Immature natural killer cell (primary cell): ENCODE measurements around the gene FBXO39. TPM values are rescaled to one million over a fixed set of nuclear protein-coding genes. Genes with fewer than 3 reads are reported as not detected.
"Not testable (repeated sequence)": the region's sequence is repeated elsewhere in the genome, so short reads cannot be mapped to it uniquely, and the experiment has no call there.

ENCODE experiments used
- DNase-seq, 3 donors: peaks; one replicate each; pipeline ENCODE4 v3.0.0; 2022; ENCODE audit warnings: mixed read lengths in 1 of 3
- H3K27ac Mint-ChIP-seq, 6 donors: one replicate each; pipeline ENCODE4 v1.8.0; 2020; ENCODE audit warnings: mixed read lengths in 6 of 6, mild to moderate bottlenecking in 5 of 6, inconsistent platforms in 4 of 6, moderate library complexity in 3 of 6
- H3K27me3 Mint-ChIP-seq, 3 donors: one replicate each; pipeline ENCODE4 v1.8.0; 2020 to 2021; ENCODE audit warnings: low read depth in 3 of 3, mild to moderate bottlenecking in 3 of 3, mixed read lengths in 3 of 3, moderate library complexity in 3 of 3, inconsistent platforms in 1 of 3
- H3K36me3 Mint-ChIP-seq, 3 donors: one replicate each; pipeline ENCODE4 v1.8.0; 2020; ENCODE audit warnings: mixed read lengths in 3 of 3, inconsistent platforms in 2 of 3, mild to moderate bottlenecking in 2 of 3
- H3K4me1 Mint-ChIP-seq, 2 donors: one replicate each; pipeline ENCODE4 v1.8.0; 2020; ENCODE audit warnings: inconsistent platforms in 2 of 2, mild to moderate bottlenecking in 2 of 2, mixed read lengths in 2 of 2, moderate library complexity in 1 of 2
- H3K4me3 Mint-ChIP-seq, 5 donors: one replicate each; pipeline ENCODE4 v1.8.0; 2020; ENCODE audit warnings: mild to moderate bottlenecking in 5 of 5, mixed read lengths in 5 of 5, inconsistent platforms in 3 of 5, moderate library complexity in 3 of 5
- H3K9me3 Mint-ChIP-seq, 6 donors: one replicate each; pipeline ENCODE4 v1.8.0; 2020; ENCODE audit warnings: mild to moderate bottlenecking in 6 of 6, mixed read lengths in 6 of 6, inconsistent platforms in 4 of 6, moderate library complexity in 3 of 6
- polyA plus RNA-seq, 3 donors: library from polyadenylated mRNA; unstranded; fragments of 300-500 nt; fragmentation: Illumina TruSeq; gene quantifications; one replicate each; pipeline ENCODE4 v1.2.3, GENCODE V29; 2021

FBXO39 gene
- polyA plus RNA-seq, 3 donors from 2014 or later = not detected

GRCh38 chr17:6768447-6768846, 7.6 kb upstream of the FBXO39 start:
- no peak overlapping the region for H3K27ac Mint-ChIP-seq
- H3K27me3 Mint-ChIP-seq = peaks cover 0 to 2% (median 2%) of the 10 kb centered on the region in 3 donors
- H3K9me3 Mint-ChIP-seq = peaks cover 8 to 48% (median 30%) of the 10 kb centered on the region in 6 donors
- no peak overlapping the region for H3K4me3 Mint-ChIP-seq
- DNase-seq = no peak
- peaks cover 95 to 98% (median 96%) of the 10 kb centered on the region in 3 donors for H3K36me3 Mint-ChIP-seq
- peaks cover 0 to 5% of the 10 kb centered on the region in 2 donors for H3K4me1 Mint-ChIP-seq

GRCh38 chr17:6772016-6772415, 4.0 kb upstream of the FBXO39 start:
- Mint-ChIP-seq H3K27ac (no peak overlapping the region), H3K36me3 (peaks cover 79 to 84% (median 80%) of the 10 kb centered on the region in 3 donors), H3K27me3 (peaks cover 2 to 6% (median 4%) of the 10 kb centered on the region in 3 donors), H3K9me3 (peaks cover 21 to 63% (median 51%) of the 10 kb centered on the region in 6 donors), H3K4me1 (peaks cover 3 to 15% of the 10 kb centered on the region in 2 donors), H3K4me3 (no peak overlapping the region)
- no peak for DNase-seq

- DNase-seq, H3K27ac Mint-ChIP-seq, H3K4me3 Mint-ChIP-seq, H3K27me3 Mint-ChIP-seq: not testable (repeated sequence)
- peaks cover 3 to 15% of the 10 kb centered on the region in 2 donors for H3K4me1 Mint-ChIP-seq
- H3K36me3 Mint-ChIP-seq = peaks cover 50 to 55% (median 52%) of the 10 kb centered on the region in 3 donors
- peaks cover 15 to 40% (median 35%) of the 10 kb centered on the region in 6 donors for H3K9me3 Mint-ChIP-seq
Measured at GRCh38 chr17:6774906-6775305, 1.1 kb upstream of the FBXO39 start.

- DNase-seq = no peak
- peaks cover 12 to 15% (median 15%) of the 10 kb centered on the region in 3 donors for H3K27me3 Mint-ChIP-seq
- H3K36me3 Mint-ChIP-seq = peaks cover 7 to 17% (median 15%) of the 10 kb centered on the region in 3 donors
- peaks cover 6 to 41% (median 27%) of the 10 kb centered on the region in 6 donors for H3K9me3 Mint-ChIP-seq
- no peak overlapping the region for H3K27ac Mint-ChIP-seq
- H3K4me3 Mint-ChIP-seq = no peak overlapping the region
- H3K4me1 Mint-ChIP-seq = peaks cover 3 to 15% of the 10 kb centered on the region in 2 donors
Measured at GRCh38 chr17:6779411-6779810, 3.4 kb downstream of the FBXO39 start.

- H3K27me3 Mint-ChIP-seq = peaks cover 11 to 16% (median 16%) of the 10 kb centered on the region in 3 donors
Measured at GRCh38 chr17:6780001-6780400, 4.0 kb downstream of the FBXO39 start.

GRCh38 chr17:6780886-6781285, 4.9 kb downstream of the FBXO39 start:
- Mint-ChIP-seq H3K4me3 (no peak overlapping the region), H3K27me3 (peaks cover 8 to 23% (median 16%) of the 10 kb centered on the region in 3 donors), H3K36me3 (peaks cover 0 to 12% (median 10%) of the 10 kb centered on the region in 3 donors), H3K4me1 (peaks cover 3 to 7% of the 10 kb centered on the region in 2 donors), H3K27ac (no peak overlapping the region), H3K9me3 (peaks cover 2 to 44% (median 25%) of the 10 kb centered on the region in 6 donors)
- no peak for DNase-seq

More at GRCh38 chr17:6780001-6780400, 4.0 kb downstream of the FBXO39 start:
- peaks cover 2 to 40% (median 24%) of the 10 kb centered on the region in 6 donors for H3K9me3 Mint-ChIP-seq
- no peak for DNase-seq
- H3K27ac Mint-ChIP-seq = no peak overlapping the region
- H3K36me3 Mint-ChIP-seq = peaks cover 2 to 12% (median 12%) of the 10 kb centered on the region in 3 donors
- no peak overlapping the region for H3K4me3 Mint-ChIP-seq
- peaks cover 3 to 15% of the 10 kb centered on the region in 2 donors for H3K4me1 Mint-ChIP-seq

GRCh38 chr17:6782244-6782643, 6.2 kb downstream of the FBXO39 start:
- H3K36me3 Mint-ChIP-seq = peaks cover 0 to 12% (median 6%) of the 10 kb centered on the region in 3 donors
- no peak overlapping the region for H3K4me3 Mint-ChIP-seq
- H3K27me3 Mint-ChIP-seq = peaks cover 11 to 34% (median 19%) of the 10 kb centered on the region in 3 donors
- no peaks in the 10 kb centered on the region for H3K4me1 Mint-ChIP-seq
- H3K27ac Mint-ChIP-seq = no peak overlapping the region
- DNase-seq = no peak
- peaks cover 2 to 48% (median 26%) of the 10 kb centered on the region in 6 donors for H3K9me3 Mint-ChIP-seq

- Mint-ChIP-seq H3K4me1 (no peaks in the 10 kb centered on the region), H3K36me3 (peaks cover 0 to 12% (median 5%) of the 10 kb centered on the region in 3 donors), H3K27ac (no peak overlapping the region), H3K27me3 (peaks cover 19 to 45% (median 23%) of the 10 kb centered on the region in 3 donors), H3K4me3 (no peak overlapping the region), H3K9me3 (peaks cover 2 to 47% (median 23%) of the 10 kb centered on the region in 6 donors)
- no peak for DNase-seq
Measured at GRCh38 chr17:6786618-6787017, 10.6 kb downstream of the FBXO39 start.

GRCh38 chr17:6787081-6787693, 11.2 kb downstream of the FBXO39 start:
- Mint-ChIP-seq H3K27ac (no peak overlapping the region), H3K4me1 (no peaks in the 10 kb centered on the region), H3K36me3 (peaks cover 0 to 12% (median 4%) of the 10 kb centered on the region in 3 donors), H3K4me3 (no peak overlapping the region), H3K9me3 (peaks cover 2 to 41% (median 21%) of the 10 kb centered on the region in 6 donors), H3K27me3 (peaks cover 18 to 46% (median 23%) of the 10 kb centered on the region in 3 donors)
- DNase-seq = no peak

GRCh38 chr17:6789146-6789545, 13.1 kb downstream of the FBXO39 start:
- Mint-ChIP-seq H3K27ac (no peak overlapping the region), H3K36me3 (peaks cover 0 to 3% (median 0%) of the 10 kb centered on the region in 3 donors), H3K4me3 (no peak overlapping the region), H3K4me1 (no peaks in the 10 kb centered on the region), H3K27me3 (peaks cover 16 to 39% (median 19%) of the 10 kb centered on the region in 3 donors), H3K9me3 (peaks cover 0 to 24% (median 10%) of the 10 kb centered on the region in 6 donors)
- no peak for DNase-seq

GRCh38 chr17:6793748-6794493, 17.9 kb downstream of the FBXO39 start:
- H3K4me3 Mint-ChIP-seq = no peak overlapping the region
- peaks cover 0 to 4% (median 0%) of the 10 kb centered on the region in 6 donors for H3K9me3 Mint-ChIP-seq
- H3K36me3 Mint-ChIP-seq = no peaks in the 10 kb centered on the region
- peaks cover 10 to 15% (median 11%) of the 10 kb centered on the region in 3 donors for H3K27me3 Mint-ChIP-seq
- H3K27ac Mint-ChIP-seq = no peak overlapping the region
- H3K4me1 Mint-ChIP-seq = no peaks in the 10 kb centered on the region
- DNase-seq = no peak

GRCh38 chr17:6796017-6796886, 20.2 kb downstream of the FBXO39 start:
- DNase-seq = no peak
- Mint-ChIP-seq H3K27me3 (peaks cover 3 to 13% (median 9%) of the 10 kb centered on the region in 3 donors), H3K4me3 (no peak overlapping the region), H3K4me1 (no peaks in the 10 kb centered on the region), H3K36me3 (no peaks in the 10 kb centered on the region), H3K9me3 (no peaks in the 10 kb centered on the region), H3K27ac (no peak overlapping the region)

GRCh38 chr17:6796887-6797490, 21.0 kb downstream of the FBXO39 start:
- H3K36me3 Mint-ChIP-seq = no peaks in the 10 kb centered on the region
- H3K9me3 Mint-ChIP-seq = no peaks in the 10 kb centered on the region
- H3K27me3 Mint-ChIP-seq = peaks cover 0 to 11% (median 9%) of the 10 kb centered on the region in 3 donors
- no peaks in the 10 kb centered on the region for H3K4me1 Mint-ChIP-seq
- no peak overlapping the region for H3K27ac Mint-ChIP-seq
- no peak for DNase-seq
- H3K4me3 Mint-ChIP-seq = no peak overlapping the region
